ENCODE results near the gene TENT4A.

Gene TENT4A

DNA sequence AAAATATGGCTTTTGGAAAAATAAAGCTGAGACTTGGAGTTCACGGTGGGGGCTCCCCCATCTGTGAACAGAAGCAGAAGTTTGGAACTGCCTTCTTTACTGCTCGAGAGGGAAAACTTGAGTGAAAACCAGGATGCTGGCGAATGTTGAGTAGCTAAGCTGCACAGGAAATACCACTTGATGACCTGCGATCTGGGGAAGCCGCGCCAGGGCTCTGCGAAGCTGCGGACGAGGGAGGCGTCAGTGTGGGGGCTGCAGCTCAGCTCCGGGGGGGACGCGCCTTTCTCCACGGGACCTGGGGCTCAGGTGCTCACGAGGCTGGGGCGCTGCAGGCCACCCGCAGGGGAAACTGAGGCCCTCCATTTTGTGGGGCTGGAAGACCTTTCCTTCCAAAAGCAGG, 62.3 kb downstream of the TENT4A start:
- no peak for DNase-seq

DNA sequence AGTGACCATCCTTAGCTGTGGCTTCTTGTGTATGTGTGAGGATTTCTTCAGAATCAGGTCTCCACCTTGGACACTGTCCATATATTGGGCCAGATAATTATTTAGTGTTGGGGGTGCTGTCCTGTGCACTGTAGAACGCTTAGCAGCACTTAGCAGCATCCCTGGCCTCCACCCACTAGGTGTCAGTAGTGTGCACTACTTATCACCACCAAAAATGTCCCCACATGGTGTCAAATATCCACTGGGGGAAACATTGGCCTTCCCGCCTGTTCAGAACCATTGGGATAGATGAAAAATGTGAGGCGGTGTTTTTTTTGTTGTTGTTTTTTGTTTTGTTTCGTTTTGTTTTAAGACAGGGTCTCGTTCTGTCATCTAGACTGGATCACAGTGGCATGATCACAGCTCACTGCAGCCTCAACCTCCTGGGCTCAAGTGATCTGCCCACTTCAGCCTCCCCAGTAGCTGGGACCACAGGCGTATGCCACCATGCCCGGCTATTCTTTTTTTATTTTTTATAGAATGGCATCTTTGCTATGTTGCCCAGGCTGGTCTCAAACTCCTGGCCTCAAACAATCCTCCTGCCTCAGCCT, 67.7 kb downstream of the TENT4A start:
- DNase-seq, result no peak

DNA sequence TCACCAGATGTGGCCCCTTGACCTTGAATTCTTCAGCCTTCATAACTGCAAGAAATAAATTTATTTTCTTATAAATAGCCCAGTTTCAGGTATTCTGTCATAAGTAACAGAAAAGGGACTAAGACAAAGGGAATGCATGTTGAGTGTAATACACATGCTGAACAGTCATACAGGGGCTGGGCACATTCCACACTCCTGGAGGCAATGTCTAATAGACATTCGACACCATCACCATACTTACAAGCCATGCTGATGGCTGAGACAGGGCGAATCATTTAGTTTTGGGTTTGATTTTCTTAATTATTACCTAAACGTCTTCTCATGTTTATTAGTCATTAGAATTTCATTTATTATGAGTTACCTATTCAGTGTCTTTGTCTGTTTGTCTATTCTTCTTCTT, 68.5 kb downstream of the TENT4A start:
- no peak for DNase-seq

GRCh38 chr5:6783787-6784186, 70.6 kb downstream of the TENT4A start:
- no peak for DNase-seq

DNA sequence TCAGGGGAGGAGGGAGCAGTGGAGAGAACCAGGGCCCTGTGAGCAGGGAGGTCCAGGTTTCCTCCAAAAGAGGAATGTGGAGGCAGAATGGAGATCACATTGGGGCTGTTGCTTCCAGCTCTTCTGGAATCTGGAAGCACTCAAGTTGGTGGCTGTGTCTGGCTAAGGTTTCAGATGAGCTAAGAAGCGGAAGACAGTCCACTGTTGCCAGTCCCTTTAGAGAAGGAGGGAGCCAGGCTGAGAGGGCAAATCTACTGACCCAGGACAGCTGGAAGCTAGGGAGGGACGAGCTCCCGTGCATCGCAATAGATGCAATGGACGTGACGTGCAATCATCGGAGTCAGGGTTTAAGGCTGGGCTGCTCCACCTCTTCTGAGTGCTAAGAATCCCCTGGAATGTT, 71.2 kb downstream of the TENT4A start:
- no peak for DNase-seq

GRCh38 chr5:6785161-6785860, 72.1 kb downstream of the TENT4A start:
- no peak for DNase-seq

DNA sequence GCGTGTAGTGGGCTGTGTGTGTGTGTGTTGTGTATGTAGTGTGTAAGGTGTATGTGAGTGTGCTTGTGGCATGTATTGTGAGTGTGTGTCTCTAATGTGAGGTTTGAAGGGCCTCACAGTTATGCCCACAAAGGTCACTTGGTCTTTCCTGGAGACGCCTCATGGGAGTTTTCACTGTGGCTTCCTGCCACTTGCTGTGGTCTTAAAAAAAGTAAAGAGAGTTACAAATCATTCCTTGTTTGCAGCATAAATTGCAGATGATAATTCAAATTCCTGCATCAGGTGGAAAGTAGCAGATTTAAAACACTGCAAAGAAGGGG, 72.6 kb downstream of the TENT4A start:
- no peak for DNase-seq

DNA sequence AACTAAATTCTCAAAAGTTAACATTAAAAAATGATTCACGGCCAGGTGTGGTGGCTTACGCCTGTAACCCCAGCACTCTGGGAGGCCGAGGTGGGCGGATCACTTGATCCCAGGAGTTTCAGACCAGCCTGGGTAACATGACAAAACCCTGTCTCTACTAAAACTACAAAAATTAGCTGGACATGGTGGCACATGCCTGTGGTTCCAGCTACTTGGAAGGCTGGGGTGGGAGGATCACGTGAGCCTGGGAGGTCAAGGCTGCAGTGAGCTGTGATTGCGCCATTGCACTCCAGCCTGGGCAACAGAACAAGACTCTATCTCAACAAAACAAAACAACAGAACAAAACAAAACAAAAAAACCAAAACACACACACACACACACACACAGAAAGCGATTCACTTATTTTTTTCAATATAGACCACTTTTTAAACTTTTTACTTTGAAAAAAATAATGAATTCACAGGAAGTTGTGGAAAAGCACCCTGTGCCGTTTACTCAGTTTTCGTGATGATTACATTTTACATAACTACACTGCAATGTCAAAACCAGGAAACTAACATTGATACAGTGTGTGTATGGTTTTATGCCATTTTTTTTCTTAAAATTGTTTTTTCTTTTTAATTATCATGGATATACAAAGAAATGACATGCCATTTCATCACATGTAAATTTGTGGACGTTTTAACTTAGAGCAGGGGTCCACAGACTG, 73.7 kb downstream of the TENT4A start:
- no peak for DNase-seq

DNA sequence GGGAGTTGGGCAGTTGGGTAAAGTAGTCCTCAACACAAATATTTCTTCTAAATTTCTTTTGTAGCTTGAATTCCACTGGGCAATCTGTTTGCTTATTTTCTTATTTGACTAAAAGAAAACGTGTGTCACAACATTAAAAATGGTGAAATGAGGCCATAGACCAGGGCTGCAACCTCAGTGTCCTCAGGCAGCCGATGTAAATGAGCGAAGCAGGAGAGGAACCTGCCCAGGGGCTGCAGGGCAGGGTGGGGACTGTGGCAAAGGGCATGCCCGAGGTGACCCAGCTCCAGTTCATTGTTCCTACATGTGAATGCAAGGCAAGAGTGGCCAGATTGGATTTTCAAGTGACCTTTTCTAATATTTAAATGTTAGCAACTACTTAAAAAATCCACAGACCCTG, 74.7 kb downstream of the TENT4A start:
- no peak for DNase-seq

DNA sequence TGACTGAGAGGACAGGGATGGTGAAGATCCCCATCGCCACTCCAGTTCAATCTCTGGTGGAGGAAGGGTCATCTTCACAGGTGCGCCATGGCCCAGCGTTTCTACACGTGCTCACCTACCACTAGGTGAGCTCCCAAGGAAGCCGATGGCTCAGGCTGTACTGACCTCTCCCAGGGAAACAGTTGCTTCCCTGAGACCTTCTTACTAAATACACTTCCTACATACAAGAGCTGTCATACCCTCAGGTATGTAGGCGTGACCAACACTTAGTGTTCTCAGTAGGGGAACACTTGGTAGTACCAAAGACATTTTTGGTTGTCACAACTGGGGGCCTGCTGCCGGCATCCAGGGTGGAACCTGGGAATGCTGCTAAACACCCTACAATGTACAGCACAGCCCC, 75.2 kb downstream of the TENT4A start:
- DNase-seq, result no peak

- DNase-seq, result no peak
These were observed 75.9 kb downstream of the TENT4A start for GRCh38 chr5:6788956-6789649.

DNA sequence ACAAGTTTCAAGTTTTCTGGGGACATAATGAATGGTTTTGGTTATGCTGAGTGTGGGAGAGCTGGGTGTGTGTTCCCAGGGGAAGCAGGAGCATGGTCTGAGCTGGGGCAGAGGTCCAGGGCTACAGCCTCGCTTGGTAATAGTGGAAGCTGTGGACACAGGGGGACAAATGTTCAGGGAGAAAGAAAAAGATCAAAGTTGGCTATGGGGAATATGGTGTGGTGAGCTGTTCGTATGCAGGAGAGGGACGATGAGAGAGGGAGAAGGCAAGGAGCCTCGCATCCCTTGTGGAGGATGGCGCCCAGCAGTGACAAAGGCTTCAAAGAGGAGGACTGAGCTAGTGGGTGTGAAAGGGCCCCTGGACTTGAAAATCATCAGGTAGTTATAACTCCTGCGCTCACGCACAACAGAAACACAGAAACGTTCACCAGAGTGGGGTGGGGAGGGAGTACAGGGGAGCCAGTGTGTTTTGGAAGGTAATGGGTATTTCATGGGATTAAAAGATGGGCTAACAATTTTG, 77.2 kb downstream of the TENT4A start:
- DNase-seq, result no peak

GRCh38 chr5:6791031-6791430, 77.8 kb downstream of the TENT4A start:
- DNase-seq, result no peak

- DNase-seq, result no peak
These were observed 79.1 kb downstream of the TENT4A start for GRCh38 chr5:6792376-6792775.

DNA sequence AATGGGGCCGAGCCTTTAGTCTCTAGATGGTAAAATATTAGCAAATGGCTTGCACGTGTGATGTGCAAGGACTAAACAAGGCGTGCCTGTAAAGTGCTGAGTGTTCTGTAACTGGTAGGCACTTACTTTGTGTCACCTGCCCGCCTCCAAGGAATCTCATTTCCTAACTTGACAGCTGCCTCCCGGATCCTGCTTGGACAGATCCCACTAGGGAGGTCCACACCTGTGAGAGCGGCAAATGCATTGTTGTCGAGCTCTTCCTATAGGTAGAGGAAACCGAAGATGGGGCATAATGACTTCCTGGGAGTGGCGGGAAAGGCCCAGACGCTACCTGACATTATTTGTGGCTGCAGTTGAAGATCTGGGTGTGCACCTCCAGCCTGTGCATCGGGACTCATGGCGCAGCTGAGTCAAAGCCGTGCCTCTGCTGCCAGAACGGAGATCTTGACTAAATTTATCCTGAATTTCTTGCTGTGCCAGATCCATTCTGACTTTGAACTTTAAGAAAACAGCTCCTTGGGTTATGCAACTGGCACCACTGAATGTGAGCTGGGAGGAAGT, 79.8 kb downstream of the TENT4A start:
- no peak for DNase-seq

DNA sequence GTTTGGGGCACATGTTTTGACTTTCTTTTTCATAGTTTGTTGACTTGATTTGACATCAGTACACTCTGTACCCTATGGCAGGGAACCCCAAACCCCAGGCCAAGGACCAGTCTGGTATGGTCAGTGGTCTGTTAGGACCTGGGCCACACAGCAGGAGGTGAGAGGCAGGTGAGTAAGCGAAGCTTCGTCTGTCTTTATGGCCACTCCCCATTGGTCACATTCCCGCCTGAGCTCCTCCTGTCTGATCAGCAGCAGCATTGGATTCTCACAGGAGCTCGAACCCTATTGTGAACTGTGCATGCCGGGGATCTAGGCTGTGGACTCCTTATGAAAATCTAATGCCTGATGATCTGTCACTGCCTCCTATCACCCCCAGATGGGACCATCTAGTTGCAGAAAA, 88.0 kb downstream of the TENT4A start:
- DNase-seq, result no peak

- DNase-seq, result no peak
These were observed 90.8 kb downstream of the TENT4A start for GRCh38 chr5:6803981-6804550.

GRCh38 chr5:6804766-6805501, 91.7 kb downstream of the TENT4A start:
- DNase-seq, result no peak

DNA sequence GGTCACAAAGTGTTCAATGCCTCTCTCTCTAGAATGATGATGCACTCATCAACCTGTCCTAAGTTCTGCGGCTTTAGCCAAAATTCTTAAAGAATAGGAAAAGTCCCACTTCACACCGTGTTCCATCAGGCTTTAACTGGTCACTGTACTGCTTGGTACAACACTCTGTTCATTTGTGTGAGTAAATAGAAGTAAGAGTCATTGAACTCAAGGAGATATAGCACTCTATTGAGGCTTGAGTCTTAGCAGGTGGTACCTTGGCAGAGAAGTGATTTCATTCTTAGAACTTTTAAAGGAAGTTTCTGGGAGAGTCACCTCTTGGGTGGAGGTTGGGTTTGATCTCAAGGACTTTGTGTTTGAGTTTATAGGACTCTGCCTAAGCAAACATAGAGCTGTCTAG, 92.6 kb downstream of the TENT4A start:
- DNase-seq, result no peak
